Endothelial cell of umbilical vein (primary cell): Measurements from ENCODE around the gene CUBN. TPM values are rescaled to one million over a fixed set of nuclear protein-coding genes. Genes with fewer than 3 reads are reported as not detected.

Experiments
- BruUV-seq: library from RNA; stranded (reverse); fragments of 400-500 nt; replicated peaks from 2 replicates; lab custom pipeline; 2021; lab: Mats Ljungman, UMichigan
- CTCF ChIA-PET: fragments of 300-600, 350-600 bp; sonication (Branson Sonifier 250); formaldehyde crosslinking; loops from one replicate; lab custom pipeline; 2021; ENCODE audit warnings: antibody characterized with exemption, inconsistent platforms; lab: Charles Lee
- POLR2A ChIA-PET: fragments of 300-600, 350-600 bp; sonication (Branson Sonifier 250); formaldehyde crosslinking; loops from one replicate; lab custom pipeline; 2021; ENCODE audit warnings: antibody characterized with exemption, inconsistent platforms; lab: Charles Lee
- DNase-seq: peaks from one replicate; pipeline ENCODE4 v3.0.0-alpha.2; 2011; ENCODE audit warnings: low read depth, low spot score
- FAIRE-seq: peaks from 2 replicates; lab custom pipeline; 2011; peaks lifted over from hg19 to GRCh38; lab: Jason Lieb, UNC
- H2AFZ ChIP-seq: 2 replicates; pipeline ENCODE4 v1.6.0; 2012; ENCODE audit warnings: low read depth, low read length, control low read depth, inconsistent platforms
- H3K27ac ChIP-seq: 2 replicates; pipeline ENCODE4 v1.5.1; 2011; ENCODE audit warnings: low read depth, mild to moderate bottlenecking, control low read depth, low read length, moderate library complexity; ENCODE audit not compliant: insufficient read depth
- H3K27me3 ChIP-seq, 2 experiments: 2 replicates each; pipeline versions ENCODE4 v1.6.0 to v1.6.1; 2011; ENCODE audit warnings: low read length in 2 of 2, mixed read lengths in 1 of 2; ENCODE audit not compliant: control insufficient read depth in 2 of 2, insufficient read depth in 2 of 2
- H3K36me3 ChIP-seq, 2 experiments: 2 replicates in 1 of 2; 3 replicates in 1 of 2; pipeline ENCODE4 v1.5.1; 2011; ENCODE audit warnings: low read length in 2 of 2, mild to moderate bottlenecking in 1 of 2, moderate library complexity in 1 of 2; ENCODE audit not compliant: control insufficient read depth in 2 of 2, insufficient read depth in 2 of 2; ENCODE audit errors: extremely low read depth in 1 of 2
- H3K4me1 ChIP-seq: 3 replicates; pipeline ENCODE4 v1.5.1; 2011; ENCODE audit warnings: mild to moderate bottlenecking, low read length; ENCODE audit not compliant: control insufficient read depth, insufficient read depth; ENCODE audit errors: extremely low read depth
- H3K4me2 ChIP-seq: 2 replicates; pipeline ENCODE4 v1.6.1; 2011; ENCODE audit warnings: low read length, control low read depth, mixed read lengths; ENCODE audit not compliant: insufficient read depth
- H3K4me3 ChIP-seq, 3 experiments: fragments of 200-600 bp in 1 of 3; sonication (generic), shearing (Covaris generic) in 1 of 3; replicated peaks in 1 of 3; 2 replicates each; pipeline ENCODE4 v1.5.1; 2011 to 2016; ENCODE audit warnings: control low read depth in 3 of 3, low read length in 3 of 3, mild to moderate bottlenecking in 2 of 3, inconsistent platforms in 1 of 3, low read depth in 1 of 3, moderate library complexity in 1 of 3; ENCODE audit not compliant: insufficient read depth in 1 of 3
- H3K79me2 ChIP-seq: 2 replicates; pipeline ENCODE4 v1.6.0; 2012; ENCODE audit warnings: low read length, inconsistent platforms; ENCODE audit not compliant: control insufficient read depth, insufficient read depth
- H3K9ac ChIP-seq: replicated peaks from 2 replicates; pipeline ENCODE3; 2011; ENCODE audit warnings: low read length, control low read depth; ENCODE audit not compliant: insufficient read depth; ENCODE audit errors: extremely low read depth
- H3K9me1 ChIP-seq: replicated peaks from 3 replicates; pipeline ENCODE4 v1.6.0; 2011; ENCODE audit warnings: mild to moderate bottlenecking, low read length; ENCODE audit not compliant: control insufficient read depth, insufficient read depth; ENCODE audit errors: extremely low read depth
- H3K9me3 ChIP-seq: replicated peaks from 2 replicates; pipeline ENCODE4 v1.5.1; 2012; ENCODE audit warnings: low read length, inconsistent platforms; ENCODE audit not compliant: control insufficient read depth, insufficient read depth
- H4K20me1 ChIP-seq: replicated peaks from 2 replicates; pipeline ENCODE3; 2011; ENCODE audit warnings: mild to moderate bottlenecking, low read length; ENCODE audit not compliant: control insufficient read depth, insufficient read depth; ENCODE audit errors: extremely low read depth
- CTCF ChIP-seq, 2 donors: IDR thresholded peaks; 1 replicate in 1 of 2; 2 replicates in 1 of 2; pipeline ENCODE4 v1.5.1; 2011; ENCODE audit warnings: low read length in 2 of 2, mild to moderate bottlenecking in 2 of 2, moderate library complexity in 2 of 2, control low read depth in 1 of 2, inconsistent platforms in 1 of 2, low read depth in 1 of 2; ENCODE audit not compliant: insufficient read depth in 1 of 2; ENCODE audit errors: extremely low read depth in 1 of 2
- FOS ChIP-seq: IDR thresholded peaks from 2 replicates; pipeline ENCODE4 v1.6.1; 2011; ENCODE audit warnings: mild to moderate bottlenecking, low read length, moderate library complexity, borderline replicate concordance; ENCODE audit not compliant: insufficient read depth
- JUN ChIP-seq: IDR thresholded peaks from 2 replicates; pipeline ENCODE4 v1.6.1; 2011; ENCODE audit warnings: borderline replicate concordance, low read depth; ENCODE audit not compliant: insufficient read length, insufficient read depth
- MYC ChIP-seq: IDR thresholded peaks from one replicate; pipeline ENCODE4 v1.6.1; 2011; ENCODE audit warnings: mild to moderate bottlenecking, low read depth, low read length
- POLR2A ChIP-seq: IDR thresholded peaks from 2 replicates; pipeline ENCODE4 v1.6.1; 2012; ENCODE audit warnings: low read depth, mild to moderate bottlenecking, control low read depth, low read length
- POLR2AphosphoS5 ChIP-seq: IDR thresholded peaks from 2 replicates; pipeline ENCODE4 v1.6.1; 2012; ENCODE audit warnings: low read depth, mild to moderate bottlenecking, control low read depth, low read length, moderate library complexity; ENCODE audit not compliant: insufficient read depth
- dilution Hi-C: fragments of 300-500 bp; cut with MboI; formaldehyde crosslinking; loops from one replicate; pipeline ENCODE4 v1.15.0; 2019; ENCODE audit warnings: low sequenced_read_pairs; ENCODE audit not compliant: extremely low pct_ligation_motif_present
- intact Hi-C: fragments of 100-400 bp; cut with micrococcal nuclease; formaldehyde crosslinking; loops from one replicate; pipeline ENCODE4 v1.10.0; 2022
- polyA plus RNA-seq, 4 experiments: library from polyadenylated mRNA; depleted of rRNA in 3 of 4; stranded (reverse) in 3 of 4; unstranded in 1 of 4; fragments of >200 nt; gene quantifications; 2 replicates each; pipeline versions ENCODE4 v1.2.1 to v1.2.3, GENCODE V29; 2011 to 2012; ENCODE audit warnings: missing spikeins in 1 of 4
- total RNA-seq: library from RNA; stranded (reverse); gene quantifications from 2 replicates; pipeline ENCODE4 v1.2.3, GENCODE V29; 2021
- TF ChIP-seq, protein P1 (sequence below): IDR thresholded peaks from 2 replicates; pipeline ENCODE4 v1.6.1; 2011; ENCODE audit not compliant: insufficient read depth, insufficient read length

The CUBN gene
- total and polyA plus RNA-seq, 2 donors (not counting 3 experiments of a cell fraction or from before 2014, with no cell fraction given), result 2.7 to 4.6 TPM

- DNase-seq (no peak), FAIRE-seq (no peak)
- Histone ChIP-seq H3K27me3 (no peaks in the 10 kb centered on the region), H3K4me3 (no peak overlapping the region), H3K9me3 (peaks cover 2% of the 10 kb centered on the region), H3K4me1 (peaks cover 5% of the 10 kb centered on the region), H3K9ac (no peak overlapping the region), H3K4me2 (no peak overlapping the region), H4K20me1 (no peaks in the 10 kb centered on the region), H3K36me3 (no peaks in the 10 kb centered on the region), H3K79me2 (no peaks in the 10 kb centered on the region), H3K27ac (no peak overlapping the region), H2AFZ (no peak overlapping the region), H3K9me1 (no peaks in the 10 kb centered on the region)
- ChIA-PET CTCF (no interaction called here), POLR2A (no interaction called here)
- intact Hi-C loops, result no loop called here
- no TSS peak for BruUV-seq
- dilution Hi-C loops, result no loop called here
- no peak for TF ChIP-seq CTCF (IDR thresholded peaks at IDR 0.05; ENCODE audit: extremely low read depth in 1 of 2, insufficient read depth in 1 of 2, low read depth in 1 of 2, low read length in 2 of 2)
Measured at GRCh38 chr10:16822027-16822426, 307.6 kb downstream of the CUBN start.

GRCh38 chr10:16820421-16820820 is 309.2 kb downstream of the CUBN start:
- no peak for FAIRE-seq
- no peak overlapping the region for H3K9ac ChIP-seq
- no peak overlapping the region for H3K27ac ChIP-seq
- ChIA-PET CTCF (no interaction called here), POLR2A (no interaction called here)
- no peak overlapping the region for H3K4me3 ChIP-seq
- H2AFZ ChIP-seq, result no peak overlapping the region
- H3K9me1 ChIP-seq, result no peaks in the 10 kb centered on the region
- no peaks in the 10 kb centered on the region for H3K36me3 ChIP-seq
- no peaks in the 10 kb centered on the region for H4K20me1 ChIP-seq
- H3K4me1 ChIP-seq, result peaks cover 17% of the 10 kb centered on the region
- H3K27me3 ChIP-seq, result no peaks in the 10 kb centered on the region
- no peak for TF ChIP-seq MYC
- TF ChIP-seq POLR2A, result no peak
- TF ChIP-seq FOS, result no peak
- TF ChIP-seq, protein P1, sequence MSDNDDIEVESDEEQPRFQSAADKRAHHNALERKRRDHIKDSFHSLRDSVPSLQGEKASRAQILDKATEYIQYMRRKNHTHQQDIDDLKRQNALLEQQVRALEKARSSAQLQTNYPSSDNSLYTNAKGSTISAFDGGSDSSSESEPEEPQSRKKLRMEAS, result no peak
- no peak for TF ChIP-seq JUN
- TF ChIP-seq POLR2AphosphoS5, result no peak
- no peak for TF ChIP-seq CTCF (IDR thresholded peaks at IDR 0.05; ENCODE audit: extremely low read depth in 1 of 2, insufficient read depth in 1 of 2, low read depth in 1 of 2, low read length in 2 of 2)
- intact Hi-C loops (no loop called here), dilution Hi-C loops (no loop called here)
- DNase-seq, result no peak
- peaks cover 2% of the 10 kb centered on the region for H3K9me3 ChIP-seq
- BruUV-seq, result no TSS peak
- H3K79me2 ChIP-seq, result peaks cover 13% of the 10 kb centered on the region
- no peak overlapping the region for H3K4me2 ChIP-seq
